GM12801 (cell line): ENCODE measurements around the gene GPHN.

Experiments
- CTCF ChIP-seq: IDR thresholded peaks from one replicate; pipeline ENCODE4 v1.5.1; 2011; ENCODE audit warnings: control low read depth; ENCODE audit not compliant: insufficient read length; ENCODE audit errors: extremely low read depth

Gene GPHN

GRCh38 chr14:66490143-66491111 is 17.5 kb upstream of the GPHN start:
- no peak for TF ChIP-seq CTCF

- no peak for TF ChIP-seq CTCF
Observed at GRCh38 chr14:66493750-66494149, 14.2 kb upstream of the GPHN start.

GRCh38 chr14:66495218-66496098 is 12.5 kb upstream of the GPHN start:
- TF ChIP-seq CTCF = no peak

GRCh38 chr14:66496188-66496807 is 11.6 kb upstream of the GPHN start:
- no peak for TF ChIP-seq CTCF

- TF ChIP-seq CTCF = no peak
Observed at GRCh38 chr14:66496911-66497310, 11.0 kb upstream of the GPHN start.

- TF ChIP-seq CTCF = no peak
Observed at GRCh38 chr14:66498311-66498710, 9.6 kb upstream of the GPHN start.

- no peak for TF ChIP-seq CTCF
Observed at GRCh38 chr14:66501592-66501991, 6.4 kb upstream of the GPHN start.
